B cell (primary cell): ENCODE measurements around the gene RYK. TPM values are rescaled to one million over a fixed set of nuclear protein-coding genes. Genes with fewer than 3 reads are reported as not detected.

ENCODE experiments used
- ATAC-seq: fragments of 200-7000 bp; cut with Tn5 transposase; one replicate; pipeline ENCODE4 v1.10.0; 2021; ENCODE audit warnings: low read depth, mild to moderate bottlenecking, moderate number of reproducible peaks, moderate library complexity
- CTCF ChIA-PET: fragments of 350-600 bp; sonication (Branson Sonifier 250); formaldehyde crosslinking; loops from one replicate; lab custom pipeline; 2021; ENCODE audit warnings: antibody characterized with exemption, inconsistent platforms; lab: Charles Lee
- POLR2A ChIA-PET: fragments of 350-600 bp; sonication (Branson Sonifier 250); formaldehyde crosslinking; loops from one replicate; lab custom pipeline; 2021; ENCODE audit warnings: antibody characterized with exemption; lab: Charles Lee
- DNase-seq: peaks from one replicate; pipeline ENCODE4 v3.0.0; 2013
- H2AFZ ChIP-seq: 2 replicates; pipeline ENCODE4 v1.6.1; 2012; ENCODE audit warnings: mild to moderate bottlenecking, low read depth, low read length; ENCODE audit not compliant: insufficient read depth, poor library complexity, severe bottlenecking
- H3K27ac ChIP-seq, 2 donors: 1 replicate in 1 of 2; 2 replicates in 1 of 2; pipeline ENCODE4 v1.5.1; 2012 to 2013; ENCODE audit warnings: low read length in 2 of 2, mild to moderate bottlenecking in 2 of 2, moderate library complexity in 1 of 2
- H3K27me3 ChIP-seq, 4 experiments: fragments of 200-600 bp in 1 of 4; sonication (generic) in 1 of 4; replicated peaks in 1 of 4; 1 replicate in 2 of 4; 2 replicates in 2 of 4; pipeline versions ENCODE4 v1.6.1 to v1.7.0; 2013 to 2016; ENCODE audit warnings: low read length in 3 of 4, mild to moderate bottlenecking in 2 of 4, mixed read lengths in 1 of 4, moderate library complexity in 1 of 4; ENCODE audit not compliant: insufficient read depth in 4 of 4, control insufficient read depth in 3 of 4; ENCODE audit errors: control extremely low read depth in 1 of 4
- H3K36me3 ChIP-seq, 2 experiments: replicated peaks in 1 of 2; 1 replicate in 1 of 2; 2 replicates in 1 of 2; pipeline versions ENCODE4 v1.6.1 to v1.7.1; 2013; ENCODE audit warnings: low read length in 1 of 2; ENCODE audit not compliant: insufficient read depth in 2 of 2, control insufficient read depth in 1 of 2; ENCODE audit errors: control extremely low read depth in 1 of 2, extremely low read depth in 1 of 2
- H3K4me1 ChIP-seq, 2 donors: fragments of 200-600 bp in 1 of 2; sonication (generic) in 1 of 2; 1 replicate in 1 of 2; 2 replicates in 1 of 2; pipeline versions ENCODE4 v1.5.1 to v1.6.1; 2013 to 2017; ENCODE audit warnings: low read length in 2 of 2; ENCODE audit not compliant: control insufficient read depth in 2 of 2, insufficient read depth in 2 of 2
- H3K4me2 ChIP-seq: replicated peaks from 2 replicates; pipeline ENCODE3; 2012; ENCODE audit warnings: mild to moderate bottlenecking, low read depth, low read length; ENCODE audit not compliant: poor library complexity, severe bottlenecking
- H3K4me3 ChIP-seq, 5 experiments: fragments of 200-600 bp in 1 of 5; sonication (generic) in 1 of 5; 1 replicate in 3 of 5; 2 replicates in 2 of 5; pipeline versions ENCODE4 v1.5.1 to v1.7.0; 2011 to 2016; ENCODE audit warnings: low read length in 4 of 5, mild to moderate bottlenecking in 4 of 5, low read depth in 2 of 5, control low read depth in 1 of 5, moderate library complexity in 1 of 5; ENCODE audit not compliant: insufficient read depth in 1 of 5; ENCODE audit errors: control extremely low read depth in 1 of 5, extremely low read depth in 1 of 5
- H3K79me2 ChIP-seq: fragments of 200-600 bp; sonication (generic); one replicate; pipeline ENCODE4 v1.6.0; 2016; ENCODE audit warnings: low read length; ENCODE audit not compliant: control insufficient read depth, insufficient read depth
- H3K9ac ChIP-seq: fragments of 200-600 bp; sonication (generic); 2 replicates; pipeline ENCODE4 v1.6.1; 2017; ENCODE audit warnings: mild to moderate bottlenecking, low read length, moderate library complexity
- H3K9me3 ChIP-seq, 3 donors: one replicate each; pipeline versions ENCODE4 v1.6.1 to v1.7.1; 2013; ENCODE audit warnings: low read length in 2 of 3; ENCODE audit not compliant: control insufficient read depth in 2 of 3, insufficient read depth in 1 of 3; ENCODE audit errors: control extremely low read depth in 1 of 3
- H4K20me1 ChIP-seq: 2 replicates; pipeline ENCODE4 v1.6.0; 2012; ENCODE audit warnings: mild to moderate bottlenecking, low read length; ENCODE audit not compliant: insufficient read depth, control insufficient read depth, poor library complexity, severe bottlenecking
- H3K27ac Mint-ChIP-seq: one replicate; pipeline ENCODE4 v1.8.0; 2021; ENCODE audit warnings: mixed read lengths
- H3K27me3 Mint-ChIP-seq: one replicate; pipeline ENCODE4 v1.8.0; 2021; ENCODE audit warnings: mixed read lengths
- H3K4me1 Mint-ChIP-seq: one replicate; pipeline ENCODE4 v1.8.0; 2021; ENCODE audit warnings: mixed read lengths
- H3K4me3 Mint-ChIP-seq: one replicate; pipeline ENCODE4 v1.8.0; 2021; ENCODE audit warnings: mixed read lengths
- H3K9me3 Mint-ChIP-seq: one replicate; pipeline ENCODE4 v1.8.0; 2022; ENCODE audit warnings: mixed read lengths; ENCODE audit not compliant: insufficient read depth
- EZH2 ChIP-seq: IDR thresholded peaks from 2 replicates; pipeline ENCODE4 v1.6.1; 2012; ENCODE audit warnings: borderline replicate concordance, low read depth, mild to moderate bottlenecking, moderate library complexity, low read length; ENCODE audit not compliant: insufficient read depth, poor library complexity, severe bottlenecking
- WGBS: methylation state at CpG from one replicate; pipeline ENCODE4 v1.1.5; 2013; ENCODE audit warnings: missing lambda C conversion rate; ENCODE audit not compliant: insufficient coverage; 5-methylcytosine and 5-hydroxymethylcytosine counted together
- intact Hi-C: fragments of 100-400 bp; cut with micrococcal nuclease; formaldehyde crosslinking; loops from one replicate; pipeline ENCODE4 v1.10.0; 2022
- polyA plus RNA-seq: library from polyadenylated mRNA; depleted of rRNA; stranded (reverse); fragments of >200 nt; gene quantifications from 2 replicates; pipeline ENCODE4 v1.2.3, GENCODE V29; 2012
- total RNA-seq, 2 donors: library from RNA; stranded (reverse); fragments of 120-200 nt in 1 of 2; gene quantifications; 1 replicate in 1 of 2; 2 replicates in 1 of 2; pipeline versions ENCODE4 v1.2.3 to v1.2.4, GENCODE V29; 2013 to 2022
- TF ChIP-seq, protein P1 (sequence below): fragments of 200-600 bp; IDR thresholded peaks from one replicate; pipeline ENCODE4 v1.8.0; 2022; ENCODE audit warnings: antibody characterized with exemption, mild to moderate bottlenecking

RYK gene
- total and polyA plus RNA-seq, 2 donors (not counting 1 experiment from before 2014, with no cell fraction given): 16.9 to 67.7 TPM

DNA sequence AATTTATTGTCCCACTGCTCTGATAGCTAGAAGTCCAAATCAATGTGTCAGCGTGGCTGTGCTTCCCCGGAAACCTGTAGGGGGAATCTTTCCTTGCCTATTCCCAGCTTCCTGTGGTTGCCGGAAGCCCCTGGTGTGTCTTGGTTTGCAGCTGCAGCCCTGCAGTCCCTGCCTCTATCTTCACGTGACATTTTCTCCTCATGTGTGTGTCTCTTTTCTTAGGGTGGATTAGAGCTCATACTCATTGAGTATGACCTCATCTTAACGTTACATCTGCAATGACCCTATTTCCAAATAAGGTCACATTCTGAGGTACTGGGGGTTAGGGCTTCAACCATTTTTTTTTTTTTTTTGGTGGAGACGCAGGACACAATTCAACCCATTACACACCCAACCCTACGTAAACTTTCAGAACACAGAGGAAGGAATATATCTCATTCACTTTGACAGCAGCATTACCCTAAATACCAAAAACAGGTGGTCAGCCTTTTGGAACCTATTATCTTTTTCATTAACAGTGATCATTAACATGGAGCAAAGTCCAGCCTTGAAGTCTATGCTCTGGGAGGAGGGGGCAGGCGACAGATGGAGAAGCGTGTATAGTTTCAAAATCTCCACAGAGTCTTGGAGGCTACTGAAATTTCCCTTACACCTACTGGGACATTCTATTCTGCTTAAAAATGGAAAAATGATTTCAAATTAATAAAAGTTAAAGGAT lies 88.6 kb downstream of the RYK start:
- Histone ChIP-seq H3K79me2 (no peaks in the 10 kb centered on the region), H4K20me1 (no peaks in the 10 kb centered on the region), H3K4me2 (no peak overlapping the region), H3K9ac (no peak overlapping the region), H3K36me3 (peaks cover 9 to 23% of the 10 kb centered on the region in 2 experiments), H2AFZ (no peak overlapping the region), H3K27ac (no peak overlapping the region), H3K27me3 (no peaks in the 10 kb centered on the region), H3K9me3 (no peaks in the 10 kb centered on the region), H3K4me3 (no peak overlapping the region), H3K4me1 (no peaks in the 10 kb centered on the region)
- CTCF ChIA-PET: interaction anchor here (0.6 to 1.0 kb wide), 2 partner anchors 10 to 23 kb away, joined by 3 to 4 read pairs; no protein-coding TSS in a partner anchor
- H3K27me3 Mint-ChIP-seq: no peaks in the 10 kb centered on the region
- no peaks in the 10 kb centered on the region for H3K4me1 Mint-ChIP-seq
- no peaks in the 10 kb centered on the region for H3K9me3 Mint-ChIP-seq
- 100% methylated on average over 5 of the region's 9 CpGs for WGBS
- intact Hi-C loops: no loop called here
- POLR2A ChIA-PET: no interaction called here
- DNase-seq (no peak), ATAC-seq (no peak)
- no peak overlapping the region for H3K4me3 Mint-ChIP-seq
- no peak overlapping the region for H3K27ac Mint-ChIP-seq
- TF ChIP-seq EZH2: no peak
- TF ChIP-seq, protein P1, sequence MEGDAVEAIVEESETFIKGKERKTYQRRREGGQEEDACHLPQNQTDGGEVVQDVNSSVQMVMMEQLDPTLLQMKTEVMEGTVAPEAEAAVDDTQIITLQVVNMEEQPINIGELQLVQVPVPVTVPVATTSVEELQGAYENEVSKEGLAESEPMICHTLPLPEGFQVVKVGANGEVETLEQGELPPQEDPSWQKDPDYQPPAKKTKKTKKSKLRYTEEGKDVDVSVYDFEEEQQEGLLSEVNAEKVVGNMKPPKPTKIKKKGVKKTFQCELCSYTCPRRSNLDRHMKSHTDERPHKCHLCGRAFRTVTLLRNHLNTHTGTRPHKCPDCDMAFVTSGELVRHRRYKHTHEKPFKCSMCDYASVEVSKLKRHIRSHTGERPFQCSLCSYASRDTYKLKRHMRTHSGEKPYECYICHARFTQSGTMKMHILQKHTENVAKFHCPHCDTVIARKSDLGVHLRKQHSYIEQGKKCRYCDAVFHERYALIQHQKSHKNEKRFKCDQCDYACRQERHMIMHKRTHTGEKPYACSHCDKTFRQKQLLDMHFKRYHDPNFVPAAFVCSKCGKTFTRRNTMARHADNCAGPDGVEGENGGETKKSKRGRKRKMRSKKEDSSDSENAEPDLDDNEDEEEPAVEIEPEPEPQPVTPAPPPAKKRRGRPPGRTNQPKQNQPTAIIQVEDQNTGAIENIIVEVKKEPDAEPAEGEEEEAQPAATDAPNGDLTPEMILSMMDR: no peak

DNA sequence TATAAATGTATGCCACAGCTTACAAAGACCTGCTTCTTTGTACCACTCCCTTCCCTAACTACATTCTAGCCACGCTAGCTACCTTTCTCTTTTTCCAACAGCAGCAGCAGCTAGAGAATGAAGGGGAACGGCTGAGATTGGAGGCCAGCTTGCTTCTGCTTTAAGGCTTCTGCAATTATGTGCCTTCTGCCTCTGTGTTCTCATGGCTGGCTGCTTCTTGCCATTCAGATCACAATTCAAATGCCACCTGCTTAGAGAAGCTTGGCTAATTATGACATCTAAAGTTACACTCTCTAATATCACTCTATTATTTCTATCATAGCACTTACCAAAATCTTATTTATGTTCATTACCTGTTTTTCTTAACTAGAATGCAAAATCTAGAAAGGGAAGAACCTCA lies 95.2 kb downstream of the RYK start:
- no peak overlapping the region for H3K9ac ChIP-seq
- H3K27ac Mint-ChIP-seq: no peak overlapping the region
- no peak overlapping the region for H3K4me3 Mint-ChIP-seq
- no peak for DNase-seq
- no peak overlapping the region for H3K4me3 ChIP-seq
- no peaks in the 10 kb centered on the region for H3K9me3 Mint-ChIP-seq
- no peaks in the 10 kb centered on the region for H3K27me3 Mint-ChIP-seq
- ChIA-PET POLR2A (no interaction called here), CTCF (no interaction called here)
- 33% methylated on average over 1 of the region's 2 CpGs for WGBS
- H3K4me2 ChIP-seq: no peak overlapping the region
- no peaks in the 10 kb centered on the region for H3K4me1 Mint-ChIP-seq
- no peaks in the 10 kb centered on the region for H3K27me3 ChIP-seq
- TF ChIP-seq, protein P1: no peak
- no peak for TF ChIP-seq EZH2
- no peaks in the 10 kb centered on the region for H4K20me1 ChIP-seq
- intact Hi-C loops: no loop called here
- no peaks in the 10 kb centered on the region for H3K9me3 ChIP-seq
- no peak for ATAC-seq
- H3K79me2 ChIP-seq: no peaks in the 10 kb centered on the region
- peaks cover 5 to 12% of the 10 kb centered on the region in 2 experiments for H3K36me3 ChIP-seq
- no peaks in the 10 kb centered on the region for H3K4me1 ChIP-seq
- H3K27ac ChIP-seq: no peak overlapping the region
- H2AFZ ChIP-seq: no peak overlapping the region
